HG02840 (cell line): Measurements from ENCODE around the gene BTD.

Experiments
- ATAC-seq: cut with Tn5 transposase; IDR thresholded peaks from one replicate; pipeline ENCODE4 v1.9.1; 2021; ENCODE audit warnings: mild to moderate bottlenecking, moderate library complexity, moderate number of reproducible peaks; ENCODE audit not compliant: unreplicated experiment, low FRiP score

BTD gene, protein sequence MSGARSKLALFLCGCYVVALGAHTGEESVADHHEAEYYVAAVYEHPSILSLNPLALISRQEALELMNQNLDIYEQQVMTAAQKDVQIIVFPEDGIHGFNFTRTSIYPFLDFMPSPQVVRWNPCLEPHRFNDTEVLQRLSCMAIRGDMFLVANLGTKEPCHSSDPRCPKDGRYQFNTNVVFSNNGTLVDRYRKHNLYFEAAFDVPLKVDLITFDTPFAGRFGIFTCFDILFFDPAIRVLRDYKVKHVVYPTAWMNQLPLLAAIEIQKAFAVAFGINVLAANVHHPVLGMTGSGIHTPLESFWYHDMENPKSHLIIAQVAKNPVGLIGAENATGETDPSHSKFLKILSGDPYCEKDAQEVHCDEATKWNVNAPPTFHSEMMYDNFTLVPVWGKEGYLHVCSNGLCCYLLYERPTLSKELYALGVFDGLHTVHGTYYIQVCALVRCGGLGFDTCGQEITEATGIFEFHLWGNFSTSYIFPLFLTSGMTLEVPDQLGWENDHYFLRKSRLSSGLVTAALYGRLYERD

DNA sequence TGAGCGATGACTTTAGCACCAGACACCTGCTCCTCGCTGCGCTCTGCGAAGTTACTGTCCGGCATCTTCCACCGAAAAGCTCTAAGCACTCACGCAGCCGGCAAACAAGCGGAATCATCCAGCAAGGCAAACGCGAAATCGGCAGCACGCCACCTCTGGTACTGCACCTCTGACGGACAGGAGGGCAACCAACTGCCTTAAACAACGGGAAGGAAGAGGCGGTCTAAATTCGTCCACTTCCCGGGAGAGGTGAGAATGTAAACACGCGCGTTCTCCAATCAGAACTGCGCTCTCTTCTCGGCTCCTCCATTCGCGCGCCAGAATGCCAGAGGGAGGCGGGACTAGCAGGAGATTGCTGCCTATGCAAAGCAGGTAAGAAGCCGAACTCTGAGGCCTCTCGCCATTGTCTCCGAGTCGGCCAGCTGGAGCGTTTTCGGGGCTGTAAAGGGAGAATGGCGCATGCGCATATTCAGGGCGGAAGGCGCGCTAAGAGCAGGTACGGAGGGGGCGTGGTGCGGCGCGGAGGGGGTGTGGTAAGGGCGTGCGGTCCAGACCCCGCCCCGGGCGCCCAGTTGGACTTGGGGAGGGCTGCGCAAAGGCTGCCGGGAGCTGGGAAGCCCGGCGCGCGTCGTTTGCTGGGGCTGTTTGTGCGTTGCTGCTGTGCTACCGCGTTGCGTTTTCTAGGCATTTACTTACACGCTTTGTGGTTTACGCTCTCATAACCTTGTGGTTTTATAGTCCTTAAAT, at the start of gene BTD, which contains the start of gene HACL1:
Gene BTD (plus strand): TSS at position 347 of the 747 bp plus-strand sequence. CDS start 33,695 bp downstream, outside the sequence.
Gene HACL1 (minus strand): TSS at position 171 of the 747 bp plus-strand sequence. CDS start 106 bp downstream, at position 65.
- ATAC-seq: peak; percentile 96

DNA sequence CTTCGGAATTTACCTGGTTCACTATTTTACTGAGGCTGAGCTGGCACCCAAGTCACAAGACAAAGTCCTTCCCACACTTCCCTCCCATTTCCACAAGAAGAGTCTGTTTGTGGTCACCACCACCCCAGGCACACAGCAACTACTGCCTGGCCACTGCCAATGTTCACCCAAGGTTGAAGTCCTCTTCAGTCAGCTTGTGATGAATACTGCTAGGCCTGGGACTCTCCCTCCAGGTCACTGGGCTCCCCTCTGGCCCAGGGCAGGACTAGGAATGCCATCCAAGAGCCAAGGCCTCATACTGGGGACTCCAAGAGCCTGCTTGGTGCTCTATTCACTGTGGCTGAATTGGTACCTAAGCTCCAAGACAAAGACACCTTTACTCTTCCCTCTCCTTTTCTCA, 49.6 kb upstream of the BTD start:
- no peak for ATAC-seq

- ATAC-seq: no peak
These were observed 47.8 kb upstream of the BTD start for GRCh38 chr3:15553749-15554148.

DNA sequence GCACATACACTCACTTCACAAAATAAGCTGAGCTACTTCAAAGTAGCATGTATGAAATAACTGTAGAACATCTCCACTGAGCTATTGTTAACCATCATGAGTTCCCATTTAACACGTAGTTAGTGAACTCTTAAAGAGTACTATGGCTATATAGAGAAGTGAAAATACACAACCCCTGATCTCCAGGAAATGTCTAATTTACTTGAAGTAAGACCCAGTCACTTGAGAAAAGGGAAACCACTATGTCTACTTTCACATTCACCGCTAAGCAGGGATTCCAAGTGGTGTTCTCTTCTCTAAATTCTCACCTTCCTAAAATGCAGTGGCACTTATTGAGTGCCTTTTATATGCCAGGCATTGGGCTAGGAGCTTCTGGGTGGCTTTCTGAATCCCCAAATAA, 45.0 kb upstream of the BTD start:
- peak; percentile 69 for ATAC-seq

DNA sequence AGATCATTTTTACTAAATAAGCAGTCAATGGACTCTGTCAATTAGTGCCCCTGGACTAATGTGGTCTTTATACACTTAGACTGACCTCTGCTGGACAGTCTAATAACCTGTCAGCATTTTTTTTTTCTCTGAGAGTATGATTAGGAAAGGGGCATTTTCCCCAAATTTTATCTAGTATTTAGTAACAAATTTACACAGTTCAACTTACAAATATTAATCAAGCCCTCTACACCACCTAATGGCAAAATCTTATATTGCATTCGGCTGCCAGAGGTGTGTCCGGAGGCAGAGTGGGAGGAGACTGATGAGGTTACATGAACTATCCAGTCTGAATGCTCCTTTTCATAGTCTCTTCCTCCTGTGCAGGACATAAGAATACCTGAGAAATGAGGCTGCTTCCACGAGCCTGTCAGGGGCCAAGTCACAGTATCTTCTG, 44.0 kb upstream of the BTD start:
- no peak for ATAC-seq

- no peak for ATAC-seq
These were observed 43.0 kb upstream of the BTD start for GRCh38 chr3:15558581-15558980.

DNA sequence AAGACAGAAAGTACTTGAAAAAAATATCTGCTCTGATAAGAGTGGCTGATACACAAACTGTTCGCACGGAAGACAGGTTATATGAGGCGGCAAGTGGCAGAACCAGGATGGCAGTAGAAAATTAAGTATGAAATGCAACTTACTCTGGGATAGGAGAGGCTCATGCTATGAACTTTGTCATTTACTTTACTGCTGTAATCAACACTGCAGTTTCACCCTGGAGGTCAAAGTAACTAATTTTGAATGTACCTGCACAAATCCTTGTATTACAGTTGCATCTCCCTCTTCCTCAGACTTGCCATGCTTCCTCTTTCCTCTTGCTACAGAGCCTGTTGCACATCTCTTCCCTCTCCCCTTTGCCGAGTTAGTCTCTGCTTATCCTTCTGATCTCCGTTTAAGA, 39.0 kb upstream of the BTD start:
- no peak for ATAC-seq

- no peak for ATAC-seq
These were observed 38.4 kb upstream of the BTD start for GRCh38 chr3:15563190-15563589.

DNA sequence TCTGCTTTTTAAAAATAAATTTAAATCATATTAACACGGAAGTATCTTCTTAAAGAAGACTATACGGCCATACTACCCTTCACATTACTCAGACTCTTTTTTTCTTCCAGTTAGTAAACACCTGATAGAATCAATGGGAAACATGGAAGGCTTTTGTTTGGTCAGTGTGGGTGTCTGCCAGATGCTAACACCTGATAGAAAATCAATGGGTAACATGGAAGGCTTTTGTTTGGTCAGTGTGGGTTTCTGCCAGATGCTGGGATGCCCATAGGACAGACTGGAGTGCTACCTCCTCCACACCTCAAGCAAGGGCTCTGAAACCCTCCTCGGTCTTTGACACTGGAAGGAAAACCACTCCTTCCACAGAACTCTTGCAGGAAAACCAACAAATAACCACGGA, 29.4 kb upstream of the BTD start:
- ATAC-seq: no peak

GRCh38 chr3:15575446-15575845, 26.1 kb upstream of the BTD start:
- ATAC-seq: no peak

DNA sequence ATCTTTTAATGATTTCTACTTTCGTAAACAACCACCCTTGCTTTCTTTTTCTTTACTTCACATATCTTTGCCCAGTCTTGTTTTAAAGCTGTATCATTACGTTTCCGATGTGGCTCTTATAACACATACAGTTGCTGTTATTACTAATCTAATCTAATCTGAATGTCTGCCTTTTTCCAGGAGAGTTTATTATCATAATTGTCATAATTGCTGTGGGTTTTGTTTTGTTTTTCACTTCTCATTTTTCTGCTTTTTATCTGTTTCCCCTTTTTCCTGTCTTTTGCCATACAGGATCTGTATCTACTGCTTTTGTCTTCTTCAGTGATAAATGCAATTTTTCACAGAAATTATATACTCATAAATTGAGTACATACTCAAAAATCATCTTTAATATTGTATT, 25.1 kb upstream of the BTD start:
- no peak for ATAC-seq

DNA sequence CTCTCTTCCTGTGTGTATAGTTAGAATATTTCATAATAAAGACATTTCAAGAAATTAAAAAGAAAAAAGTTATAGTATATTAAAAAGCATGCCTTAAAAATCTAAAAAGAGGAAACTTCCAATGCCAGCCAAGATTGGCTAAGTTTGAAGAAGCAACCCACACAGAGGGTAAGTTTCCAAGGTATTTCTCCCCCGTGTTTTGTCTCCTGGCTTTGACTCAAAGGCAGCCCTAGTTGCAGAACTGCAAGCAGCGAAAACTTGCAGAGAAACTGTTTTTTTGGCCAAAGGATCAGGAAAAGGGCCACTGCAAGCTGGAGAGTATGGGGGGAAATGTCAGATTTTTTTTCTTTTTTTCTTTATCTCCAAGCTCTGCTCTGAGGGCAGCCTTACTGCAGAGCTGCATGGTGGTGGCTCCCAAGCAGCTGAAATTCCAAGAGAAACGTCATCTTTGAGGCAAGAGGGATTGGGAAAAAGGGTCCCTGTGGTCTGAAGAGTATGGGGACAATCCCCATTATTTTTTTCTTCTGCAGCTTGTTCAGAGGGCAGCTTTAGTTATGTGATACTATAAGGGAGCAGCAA, 23.2 kb upstream of the BTD start:
- no peak for ATAC-seq

- no peak for ATAC-seq
These were observed 22.5 kb upstream of the BTD start for GRCh38 chr3:15579051-15579450.

DNA sequence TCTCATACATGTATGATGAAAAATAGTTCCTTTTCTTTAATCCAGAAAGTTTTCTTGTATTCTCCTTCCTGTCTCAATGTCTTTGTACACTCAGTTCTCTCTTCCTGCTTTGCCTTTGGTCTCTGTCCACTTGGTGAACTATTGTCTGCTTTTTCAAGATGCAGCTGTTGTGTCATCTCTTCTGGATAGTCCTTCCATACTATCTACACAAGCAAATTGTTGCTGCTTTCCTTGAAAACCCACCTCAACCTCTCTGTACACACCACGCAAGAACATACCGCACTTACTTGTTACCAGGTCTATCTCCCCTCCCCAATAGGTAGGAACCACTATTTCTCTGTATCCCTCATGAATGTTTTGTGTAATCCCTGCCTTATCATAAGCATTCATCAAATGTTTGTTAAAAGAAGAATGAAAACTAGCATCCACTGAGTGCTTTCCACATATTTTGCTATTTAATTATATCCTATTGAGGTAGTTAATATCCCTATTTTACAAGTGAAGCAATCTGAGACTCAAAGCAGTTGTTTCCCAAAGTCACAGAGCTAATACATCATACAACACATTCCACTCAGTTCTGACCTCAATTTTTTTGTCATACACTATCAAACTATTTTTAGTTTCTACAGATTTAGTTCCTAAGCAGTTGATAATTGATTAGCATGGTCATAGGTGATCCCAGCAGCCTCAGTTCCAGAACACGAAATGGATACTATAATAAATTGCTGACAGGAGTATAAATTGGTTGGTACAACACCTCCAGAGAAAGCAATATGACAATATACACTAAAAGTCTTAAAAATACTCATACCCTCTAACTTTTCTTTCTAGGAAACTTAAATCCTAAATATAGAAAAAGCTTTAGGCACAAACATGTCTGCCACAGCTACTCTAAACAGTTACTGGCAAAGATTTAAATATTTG, 19.8 kb upstream of the BTD start:
- ATAC-seq: no peak

DNA sequence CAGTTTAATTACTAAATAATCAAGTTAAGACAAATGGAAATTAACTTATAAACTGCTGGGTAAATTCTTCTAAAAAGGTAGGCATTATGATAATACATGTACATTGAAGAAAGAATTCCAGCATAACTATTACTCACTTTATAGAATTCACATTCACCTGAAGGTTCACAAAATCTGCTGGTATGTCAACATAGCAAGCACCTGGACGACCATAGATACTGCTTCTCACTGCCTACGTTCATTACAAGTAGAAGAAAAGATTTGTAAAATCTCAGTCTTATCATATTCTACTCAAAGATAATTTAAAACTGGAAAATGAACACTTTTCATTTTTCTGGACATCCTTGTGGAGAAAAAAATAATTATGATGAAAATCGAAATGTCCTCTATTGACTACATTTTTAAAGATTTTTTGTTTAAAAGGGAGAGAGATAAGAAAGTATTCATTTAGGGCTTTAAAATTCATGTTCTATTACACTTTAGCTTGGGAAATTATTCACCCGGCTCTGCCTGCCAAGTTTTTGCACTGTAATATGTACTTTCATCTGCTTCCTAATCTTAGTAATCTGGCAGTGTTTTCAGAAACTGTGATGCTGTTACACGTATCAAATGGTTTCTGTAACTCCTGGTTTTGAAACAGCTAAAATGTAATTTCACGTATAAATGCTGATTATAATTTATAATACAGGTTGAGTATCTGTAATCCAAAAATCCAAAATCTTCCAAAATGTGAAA, 16.3 kb upstream of the BTD start:
- no peak for ATAC-seq

DNA sequence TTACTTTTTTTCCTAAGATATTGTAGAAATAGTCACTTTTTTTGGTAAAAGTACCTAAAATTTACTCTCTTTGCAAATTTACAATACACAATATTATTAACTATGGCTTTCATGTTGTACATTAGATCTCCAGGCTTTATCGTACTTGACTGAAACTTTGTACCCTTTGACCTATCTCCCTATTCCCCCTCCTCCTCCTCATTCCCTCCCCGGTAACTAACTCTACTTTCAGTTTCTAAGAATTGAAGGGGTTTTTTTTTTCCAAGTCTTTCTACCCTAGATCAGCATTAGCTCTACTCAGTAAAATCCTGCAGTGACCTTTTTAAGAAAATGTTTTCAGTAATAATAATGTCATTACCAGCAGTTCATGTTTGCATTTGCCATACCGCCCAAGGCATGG, 10.3 kb upstream of the BTD start:
- ATAC-seq: no peak

GRCh38 chr3:15591928-15592327, 9.6 kb upstream of the BTD start:
- no peak for ATAC-seq

- ATAC-seq: no peak
These were observed 8.6 kb upstream of the BTD start for GRCh38 chr3:15592968-15593367.

DNA sequence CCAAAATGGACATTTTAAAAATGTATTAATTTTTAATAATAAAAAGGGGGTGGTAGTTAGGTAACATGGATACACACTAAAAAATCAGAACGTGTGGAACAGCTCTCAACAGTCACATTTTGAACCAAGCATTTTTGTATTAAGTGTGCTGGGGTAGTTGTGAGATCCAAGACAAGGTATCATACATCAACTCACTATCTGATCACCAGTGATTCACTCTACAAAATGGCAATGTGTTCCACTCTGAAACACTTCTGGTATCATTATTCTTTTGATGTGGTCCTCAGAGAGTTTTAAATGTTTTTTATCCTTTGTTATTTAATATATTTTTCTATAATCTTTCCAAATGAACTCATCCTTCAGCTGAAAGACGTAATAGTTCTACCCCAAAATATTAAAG, 5.6 kb upstream of the BTD start:
- ATAC-seq: no peak
